SU-DHL-6 (cell line): ENCODE measurements around the gene AMACR.
"Not testable (repeated sequence)": the region's sequence is repeated elsewhere in the genome, so short reads cannot be mapped to it uniquely, and the experiment has no call there.

Experiments
- H2AFZ ChIP-seq: fragments of 200-600 bp; sonication (generic); 2 replicates; pipeline ENCODE4 v1.6.1; 2014; ENCODE audit warnings: low read depth, mild to moderate bottlenecking, moderate library complexity, mixed read lengths, antibody characterized with exemption, low read length; ENCODE audit not compliant: severe bottlenecking
- H3F3A ChIP-seq: fragments of 200-600 bp; shearing (Covaris generic); 2 replicates; pipeline ENCODE4 v1.6.0; 2016; ENCODE audit warnings: antibody characterized with exemption, mild to moderate bottlenecking; ENCODE audit not compliant: insufficient read depth
- H3K27ac ChIP-seq: fragments of 200-600 bp; sonication (generic); 2 replicates; pipeline ENCODE4 v1.5.1; 2016; ENCODE audit warnings: low read depth, mild to moderate bottlenecking, low read length, moderate library complexity, mixed read lengths
- H3K27me3 ChIP-seq: fragments of 200-600 bp; sonication (generic), shearing (Covaris generic); 2 replicates; pipeline ENCODE4 v1.6.0; 2014; ENCODE audit warnings: mild to moderate bottlenecking, low read length
- H3K36me3 ChIP-seq: fragments of 200-600 bp; sonication (generic); 2 replicates; pipeline ENCODE4 v1.6.1; 2014; ENCODE audit warnings: mild to moderate bottlenecking, low read length, mixed read lengths
- H3K4me2 ChIP-seq: fragments of 300-600, 200-600 bp; shearing (Covaris generic), sonication (generic); 2 replicates; pipeline ENCODE4 v1.6.0; 2014; ENCODE audit warnings: low read length, low read depth, mild to moderate bottlenecking; ENCODE audit not compliant: poor library complexity, severe bottlenecking
- H3K4me3 ChIP-seq: fragments of 200-600 bp; sonication (generic); 2 replicates; pipeline ENCODE4 v1.5.1; 2014; ENCODE audit warnings: antibody characterized with exemption, low read length, mild to moderate bottlenecking, mixed read lengths; ENCODE audit not compliant: insufficient read depth, poor library complexity, severe bottlenecking
- H3K79me2 ChIP-seq: fragments of 200-600 bp; sonication (generic); 2 replicates; pipeline ENCODE4 v1.6.1; 2014; ENCODE audit warnings: mild to moderate bottlenecking, low read length, moderate library complexity; ENCODE audit not compliant: insufficient read depth
- H3K9ac ChIP-seq: fragments of 200-600 bp; sonication (generic); 2 replicates; pipeline ENCODE4 v1.7.0; 2014; ENCODE audit warnings: mild to moderate bottlenecking, low read length
- H3K9me2 ChIP-seq: fragments of 200-600 bp; sonication (generic); replicated peaks from 2 replicates; pipeline ENCODE4 v1.6.1; 2014; ENCODE audit warnings: low read length; ENCODE audit not compliant: insufficient read depth
- H3K9me3 ChIP-seq: fragments of 200-600 bp; sonication (generic); 2 replicates; pipeline ENCODE4 v1.6.1; 2014; ENCODE audit warnings: low read length, mixed read lengths; ENCODE audit not compliant: insufficient read depth
- H4K20me1 ChIP-seq: fragments of 200-600 bp; sonication (generic); 2 replicates; pipeline ENCODE4 v1.6.1; 2014; ENCODE audit warnings: low read depth, mild to moderate bottlenecking, antibody characterized with exemption, low read length, moderate library complexity, mixed read lengths
- CTCF ChIP-seq: fragments of 200-600 bp; sonication (generic); IDR thresholded peaks from one replicate; pipeline ENCODE4 v1.5.1; 2017; ENCODE audit warnings: antibody characterized with exemption, mild to moderate bottlenecking, low read length, moderate library complexity; ENCODE audit not compliant: insufficient read depth, poor library complexity, severe bottlenecking
- EZH2phosphoT487 ChIP-seq: fragments of 200-600 bp; sonication (generic), shearing (Covaris generic); conservative IDR thresholded peaks from 2 replicates; pipeline ENCODE4 v1.6.1; 2018; ENCODE audit warnings: mild to moderate bottlenecking, antibody characterized with exemption, low read length, moderate library complexity, mixed read lengths

Gene AMACR

DNA sequence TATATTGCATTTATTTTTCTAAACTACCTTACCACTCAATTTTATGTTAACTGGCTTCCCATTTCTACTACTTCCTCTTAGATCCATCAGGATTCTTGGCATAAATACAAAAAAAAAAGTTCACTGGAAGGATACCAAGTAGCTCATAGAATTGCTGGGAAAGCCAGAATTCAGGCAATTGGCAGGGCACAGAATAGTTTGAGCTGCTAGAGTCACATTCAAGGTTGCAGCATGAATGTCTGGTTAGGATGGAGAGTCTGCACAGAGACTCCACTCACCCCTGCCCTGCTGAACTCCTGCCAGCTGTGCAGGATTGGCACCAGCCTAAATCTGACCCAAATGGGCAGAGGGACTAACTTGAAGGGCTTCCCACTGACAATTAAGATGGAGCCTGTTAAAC lies 4.9 kb upstream of the AMACR start:
- Histone ChIP-seq H3K4me3 (no peak overlapping the region), H3K9ac (no peak overlapping the region), H3K4me2 (no peak overlapping the region), H3K79me2 (no peaks in the 10 kb centered on the region), H3K27me3 (no peaks in the 10 kb centered on the region), H3K27ac (no peak overlapping the region), H3K36me3 (no peaks in the 10 kb centered on the region), H2AFZ (no peak overlapping the region), H4K20me1 (no peaks in the 10 kb centered on the region), H3K9me3 (no peaks in the 10 kb centered on the region), H3K9me2 (no peaks in the 10 kb centered on the region), H3F3A (peaks cover 11% of the 10 kb centered on the region; the same call in 1 of the 2 replicates)
- no peak for TF ChIP-seq EZH2phosphoT487
- no peak for TF ChIP-seq CTCF

DNA sequence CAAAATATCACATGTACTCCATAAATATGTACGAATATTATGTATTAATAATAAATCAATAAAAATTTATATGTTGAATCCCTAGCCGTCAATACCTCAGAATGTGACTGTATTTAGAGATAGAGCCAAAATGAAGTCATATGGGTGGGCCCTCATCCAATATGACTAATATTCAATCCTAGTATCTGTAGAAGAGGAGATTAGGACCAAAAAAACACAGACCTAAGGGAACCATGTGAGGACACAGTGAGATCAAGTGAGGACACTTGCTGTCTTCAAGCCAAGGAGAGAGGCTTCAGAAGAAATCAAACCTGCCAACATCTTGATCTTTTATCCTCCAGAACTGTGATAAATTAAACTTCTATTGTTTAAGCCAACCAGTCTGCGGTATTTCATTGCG lies 3.7 kb upstream of the AMACR start:
- H2AFZ ChIP-seq = no peak overlapping the region
- no peak overlapping the region for H3K4me3 ChIP-seq

DNA sequence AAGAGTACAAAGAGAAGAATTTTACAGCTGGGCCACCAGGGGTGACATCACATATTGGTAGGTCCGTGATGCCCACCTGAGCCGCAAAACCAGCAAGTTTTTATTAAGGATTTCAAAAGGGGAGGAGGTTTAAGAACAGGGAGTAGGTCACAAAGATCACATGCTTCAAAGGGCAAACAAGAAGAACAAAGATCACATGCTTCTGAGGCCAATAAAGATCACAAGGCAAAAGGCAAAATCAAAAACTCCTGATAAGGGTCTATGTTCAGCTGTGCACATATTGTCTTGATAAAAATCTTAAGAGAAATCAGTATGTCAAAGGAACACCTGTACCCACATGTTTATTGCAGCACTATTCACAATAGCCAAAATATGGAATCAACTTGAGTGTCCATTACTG lies 2.3 kb upstream of the AMACR start:
- not testable (repeated sequence) for H3K9me2 ChIP-seq, H2AFZ ChIP-seq, H3K4me3 ChIP-seq, H3K4me2 ChIP-seq, H3K36me3 ChIP-seq, H3K27me3 ChIP-seq, H3K79me2 ChIP-seq, H3K27ac ChIP-seq, H3K9me3 ChIP-seq, H3K9ac ChIP-seq, H4K20me1 ChIP-seq
- H3F3A ChIP-seq = peaks cover 11% of the 10 kb centered on the region; the same call in 1 of the 2 replicates

More for the DNA sequence above, 3.7 kb upstream of the AMACR start:
- no peaks in the 10 kb centered on the region for H3K36me3 ChIP-seq
- no peaks in the 10 kb centered on the region for H3K79me2 ChIP-seq
- no peak overlapping the region for H3K9ac ChIP-seq
- H3K9me3 ChIP-seq = no peaks in the 10 kb centered on the region
- H3K27ac ChIP-seq = no peak overlapping the region
- peaks cover 11% of the 10 kb centered on the region; the same call in 1 of the 2 replicates for H3F3A ChIP-seq
- no peak overlapping the region for H3K4me2 ChIP-seq
- no peaks in the 10 kb centered on the region for H3K27me3 ChIP-seq
- TF ChIP-seq EZH2phosphoT487 = no peak
- TF ChIP-seq CTCF = no peak
- no peaks in the 10 kb centered on the region for H3K9me2 ChIP-seq
- H4K20me1 ChIP-seq = no peaks in the 10 kb centered on the region

GRCh38 chr5:34009610-34010009 lies 1.8 kb upstream of the AMACR start:
- no peaks in the 10 kb centered on the region for H3K9me2 ChIP-seq
- H3K9ac ChIP-seq = no peak overlapping the region
- no peak overlapping the region for H3K27ac ChIP-seq
- no peaks in the 10 kb centered on the region for H3K79me2 ChIP-seq
- peaks cover 11% of the 10 kb centered on the region; the same call in 1 of the 2 replicates for H3F3A ChIP-seq
- no peaks in the 10 kb centered on the region for H3K27me3 ChIP-seq
- H3K4me3 ChIP-seq = no peak overlapping the region
- TF ChIP-seq CTCF = no peak
- TF ChIP-seq EZH2phosphoT487 = no peak
- H4K20me1 ChIP-seq = no peaks in the 10 kb centered on the region
- no peaks in the 10 kb centered on the region for H3K9me3 ChIP-seq
- H3K36me3 ChIP-seq = no peaks in the 10 kb centered on the region
- no peak overlapping the region for H3K4me2 ChIP-seq
- no peak overlapping the region for H2AFZ ChIP-seq
